Endothelial cell of umbilical vein (primary cell): ENCODE results near the gene CRKL. TPM values are rescaled to one million over a fixed set of nuclear protein-coding genes. Genes with fewer than 3 reads are reported as not detected.

ENCODE experiments used
- BruUV-seq: library from RNA; stranded (reverse); fragments of 400-500 nt; replicated peaks from 2 replicates; lab custom pipeline; 2021; lab: Mats Ljungman, UMichigan
- CTCF ChIA-PET: fragments of 300-600, 350-600 bp; sonication (Branson Sonifier 250); formaldehyde crosslinking; loops from one replicate; lab custom pipeline; 2021; ENCODE audit warnings: antibody characterized with exemption, inconsistent platforms; lab: Charles Lee
- POLR2A ChIA-PET: fragments of 300-600, 350-600 bp; sonication (Branson Sonifier 250); formaldehyde crosslinking; loops from one replicate; lab custom pipeline; 2021; ENCODE audit warnings: antibody characterized with exemption, inconsistent platforms; lab: Charles Lee
- DNase-seq: peaks from one replicate; pipeline ENCODE4 v3.0.0-alpha.2; 2011; ENCODE audit warnings: low read depth, low spot score
- FAIRE-seq: peaks from 2 replicates; lab custom pipeline; 2011; peaks lifted over from hg19 to GRCh38; lab: Jason Lieb, UNC
- H2AFZ ChIP-seq: 2 replicates; pipeline ENCODE4 v1.6.0; 2012; ENCODE audit warnings: low read depth, low read length, control low read depth, inconsistent platforms
- H3K27ac ChIP-seq: 2 replicates; pipeline ENCODE4 v1.5.1; 2011; ENCODE audit warnings: low read depth, mild to moderate bottlenecking, control low read depth, low read length, moderate library complexity; ENCODE audit not compliant: insufficient read depth
- H3K27me3 ChIP-seq, 2 experiments: 2 replicates each; pipeline versions ENCODE4 v1.6.0 to v1.6.1; 2011; ENCODE audit warnings: low read length in 2 of 2, mixed read lengths in 1 of 2; ENCODE audit not compliant: control insufficient read depth in 2 of 2, insufficient read depth in 2 of 2
- H3K36me3 ChIP-seq, 2 experiments: 2 replicates in 1 of 2; 3 replicates in 1 of 2; pipeline ENCODE4 v1.5.1; 2011; ENCODE audit warnings: low read length in 2 of 2, mild to moderate bottlenecking in 1 of 2, moderate library complexity in 1 of 2; ENCODE audit not compliant: control insufficient read depth in 2 of 2, insufficient read depth in 2 of 2; ENCODE audit errors: extremely low read depth in 1 of 2
- H3K4me1 ChIP-seq: 3 replicates; pipeline ENCODE4 v1.5.1; 2011; ENCODE audit warnings: mild to moderate bottlenecking, low read length; ENCODE audit not compliant: control insufficient read depth, insufficient read depth; ENCODE audit errors: extremely low read depth
- H3K4me2 ChIP-seq: 2 replicates; pipeline ENCODE4 v1.6.1; 2011; ENCODE audit warnings: low read length, control low read depth, mixed read lengths; ENCODE audit not compliant: insufficient read depth
- H3K4me3 ChIP-seq, 3 experiments: fragments of 200-600 bp in 1 of 3; sonication (generic), shearing (Covaris generic) in 1 of 3; replicated peaks in 1 of 3; 2 replicates each; pipeline ENCODE4 v1.5.1; 2011 to 2016; ENCODE audit warnings: control low read depth in 3 of 3, low read length in 3 of 3, mild to moderate bottlenecking in 2 of 3, inconsistent platforms in 1 of 3, low read depth in 1 of 3, moderate library complexity in 1 of 3; ENCODE audit not compliant: insufficient read depth in 1 of 3
- H3K79me2 ChIP-seq: 2 replicates; pipeline ENCODE4 v1.6.0; 2012; ENCODE audit warnings: low read length, inconsistent platforms; ENCODE audit not compliant: control insufficient read depth, insufficient read depth
- H3K9ac ChIP-seq: replicated peaks from 2 replicates; pipeline ENCODE3; 2011; ENCODE audit warnings: low read length, control low read depth; ENCODE audit not compliant: insufficient read depth; ENCODE audit errors: extremely low read depth
- H3K9me1 ChIP-seq: replicated peaks from 3 replicates; pipeline ENCODE4 v1.6.0; 2011; ENCODE audit warnings: mild to moderate bottlenecking, low read length; ENCODE audit not compliant: control insufficient read depth, insufficient read depth; ENCODE audit errors: extremely low read depth
- H3K9me3 ChIP-seq: replicated peaks from 2 replicates; pipeline ENCODE4 v1.5.1; 2012; ENCODE audit warnings: low read length, inconsistent platforms; ENCODE audit not compliant: control insufficient read depth, insufficient read depth
- H4K20me1 ChIP-seq: replicated peaks from 2 replicates; pipeline ENCODE3; 2011; ENCODE audit warnings: mild to moderate bottlenecking, low read length; ENCODE audit not compliant: control insufficient read depth, insufficient read depth; ENCODE audit errors: extremely low read depth
- EZH2 ChIP-seq: IDR thresholded peaks from 2 replicates; pipeline ENCODE4 v1.6.1; 2012; ENCODE audit warnings: borderline replicate concordance, low read depth, mild to moderate bottlenecking, moderate library complexity, low read length, inconsistent platforms; ENCODE audit not compliant: severe bottlenecking
- FOS ChIP-seq: IDR thresholded peaks from 2 replicates; pipeline ENCODE4 v1.6.1; 2011; ENCODE audit warnings: mild to moderate bottlenecking, low read length, moderate library complexity, borderline replicate concordance; ENCODE audit not compliant: insufficient read depth
- GATA2 ChIP-seq: IDR thresholded peaks from 2 replicates; pipeline ENCODE4 v1.7.0; 2011; ENCODE audit warnings: low read depth, mild to moderate bottlenecking, moderate library complexity, mixed read lengths, low read length; ENCODE audit not compliant: insufficient read length, insufficient read depth
- JUN ChIP-seq: IDR thresholded peaks from 2 replicates; pipeline ENCODE4 v1.6.1; 2011; ENCODE audit warnings: borderline replicate concordance, low read depth; ENCODE audit not compliant: insufficient read length, insufficient read depth
- MYC ChIP-seq: IDR thresholded peaks from one replicate; pipeline ENCODE4 v1.6.1; 2011; ENCODE audit warnings: mild to moderate bottlenecking, low read depth, low read length
- POLR2A ChIP-seq: IDR thresholded peaks from 2 replicates; pipeline ENCODE4 v1.6.1; 2012; ENCODE audit warnings: low read depth, mild to moderate bottlenecking, control low read depth, low read length
- POLR2AphosphoS5 ChIP-seq: IDR thresholded peaks from 2 replicates; pipeline ENCODE4 v1.6.1; 2012; ENCODE audit warnings: low read depth, mild to moderate bottlenecking, control low read depth, low read length, moderate library complexity; ENCODE audit not compliant: insufficient read depth
- dilution Hi-C: fragments of 300-500 bp; cut with MboI; formaldehyde crosslinking; loops from one replicate; pipeline ENCODE4 v1.15.0; 2019; ENCODE audit warnings: low sequenced_read_pairs; ENCODE audit not compliant: extremely low pct_ligation_motif_present
- intact Hi-C: fragments of 100-400 bp; cut with micrococcal nuclease; formaldehyde crosslinking; loops from one replicate; pipeline ENCODE4 v1.10.0; 2022
- polyA plus RNA-seq, 4 experiments: library from polyadenylated mRNA; depleted of rRNA in 3 of 4; stranded (reverse) in 3 of 4; unstranded in 1 of 4; fragments of >200 nt; gene quantifications; 2 replicates each; pipeline versions ENCODE4 v1.2.1 to v1.2.3, GENCODE V29; 2011 to 2012; ENCODE audit warnings: missing spikeins in 1 of 4
- total RNA-seq: library from RNA; stranded (reverse); gene quantifications from 2 replicates; pipeline ENCODE4 v1.2.3, GENCODE V29; 2021
- TF ChIP-seq, protein P1 (sequence below): IDR thresholded peaks from 2 replicates; pipeline ENCODE4 v1.6.1; 2011; ENCODE audit not compliant: insufficient read depth, insufficient read length
- TF ChIP-seq, protein P2 (sequence below), 2 donors: IDR thresholded peaks; 1 replicate in 1 of 2; 2 replicates in 1 of 2; pipeline ENCODE4 v1.5.1; 2011; ENCODE audit warnings: low read length in 2 of 2, mild to moderate bottlenecking in 2 of 2, moderate library complexity in 2 of 2, control low read depth in 1 of 2, inconsistent platforms in 1 of 2, low read depth in 1 of 2; ENCODE audit not compliant: insufficient read depth in 1 of 2; ENCODE audit errors: extremely low read depth in 1 of 2

Gene CRKL
- total and polyA plus RNA-seq, 2 donors (not counting 3 experiments of a cell fraction or from before 2014, with no cell fraction given) = 18.0 to 50.6 TPM

DNA sequence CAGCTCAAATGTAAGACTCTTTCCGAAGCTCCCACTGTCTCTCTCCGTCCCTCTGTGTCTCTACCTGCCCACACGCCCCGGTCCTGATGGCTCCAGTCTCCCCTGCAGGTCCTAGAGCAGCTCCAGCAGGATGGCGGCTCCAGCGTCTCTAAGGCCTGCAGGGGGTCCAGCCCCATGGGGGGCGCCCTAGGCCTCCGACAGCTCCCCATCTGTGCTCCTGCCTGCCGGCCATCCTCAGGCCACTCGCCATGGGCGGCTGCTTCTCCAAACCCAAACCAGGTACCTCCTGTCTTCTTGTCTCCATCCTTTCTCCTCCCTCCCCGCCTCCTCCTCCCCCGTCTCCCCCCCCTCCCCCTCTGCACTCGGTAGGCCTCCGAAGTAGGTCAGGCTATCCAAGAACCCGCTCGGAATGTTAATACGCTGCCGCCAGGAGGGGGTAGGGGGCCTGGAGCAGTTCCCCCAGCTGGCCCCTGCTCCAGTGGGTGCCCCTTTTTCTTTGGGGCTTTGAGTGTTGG, 50.5 kb downstream of the CRKL start:
- FAIRE-seq (no peak), DNase-seq (no peak)
- ChIA-PET CTCF (interaction anchor here (0.6 to 2.1 kb wide), 4 partner anchors 11 to 82 kb away, joined by 3 to 6 read pairs (median 4); no protein-coding TSS in a partner anchor), POLR2A (no interaction called here)
- Histone ChIP-seq H3K9me3 (no peaks in the 10 kb centered on the region), H3K79me2 (no peaks in the 10 kb centered on the region), H3K4me2 (no peak overlapping the region), H3K4me3 (no peak overlapping the region), H3K27me3 (peaks cover 4 to 18% of the 10 kb centered on the region in 2 experiments), H3K9me1 (no peaks in the 10 kb centered on the region), H3K27ac (no peak overlapping the region), H4K20me1 (no peaks in the 10 kb centered on the region), H2AFZ (no peak overlapping the region), H3K4me1 (peaks cover 2% of the 10 kb centered on the region), H3K9ac (no peak overlapping the region), H3K36me3 (no peaks in the 10 kb centered on the region)
- intact Hi-C loops = no loop called here
- TF ChIP-seq JUN = no peak
- TF ChIP-seq FOS = no peak
- TF ChIP-seq MYC = no peak
- TF ChIP-seq GATA2 = no peak
- TF ChIP-seq POLR2A = no peak
- TF ChIP-seq, protein P1, sequence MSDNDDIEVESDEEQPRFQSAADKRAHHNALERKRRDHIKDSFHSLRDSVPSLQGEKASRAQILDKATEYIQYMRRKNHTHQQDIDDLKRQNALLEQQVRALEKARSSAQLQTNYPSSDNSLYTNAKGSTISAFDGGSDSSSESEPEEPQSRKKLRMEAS = no peak
- TF ChIP-seq POLR2AphosphoS5 = no peak
- no peak for TF ChIP-seq EZH2
- TF ChIP-seq, protein P2, sequence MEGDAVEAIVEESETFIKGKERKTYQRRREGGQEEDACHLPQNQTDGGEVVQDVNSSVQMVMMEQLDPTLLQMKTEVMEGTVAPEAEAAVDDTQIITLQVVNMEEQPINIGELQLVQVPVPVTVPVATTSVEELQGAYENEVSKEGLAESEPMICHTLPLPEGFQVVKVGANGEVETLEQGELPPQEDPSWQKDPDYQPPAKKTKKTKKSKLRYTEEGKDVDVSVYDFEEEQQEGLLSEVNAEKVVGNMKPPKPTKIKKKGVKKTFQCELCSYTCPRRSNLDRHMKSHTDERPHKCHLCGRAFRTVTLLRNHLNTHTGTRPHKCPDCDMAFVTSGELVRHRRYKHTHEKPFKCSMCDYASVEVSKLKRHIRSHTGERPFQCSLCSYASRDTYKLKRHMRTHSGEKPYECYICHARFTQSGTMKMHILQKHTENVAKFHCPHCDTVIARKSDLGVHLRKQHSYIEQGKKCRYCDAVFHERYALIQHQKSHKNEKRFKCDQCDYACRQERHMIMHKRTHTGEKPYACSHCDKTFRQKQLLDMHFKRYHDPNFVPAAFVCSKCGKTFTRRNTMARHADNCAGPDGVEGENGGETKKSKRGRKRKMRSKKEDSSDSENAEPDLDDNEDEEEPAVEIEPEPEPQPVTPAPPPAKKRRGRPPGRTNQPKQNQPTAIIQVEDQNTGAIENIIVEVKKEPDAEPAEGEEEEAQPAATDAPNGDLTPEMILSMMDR (IDR thresholded peaks at IDR 0.05; ENCODE audit: extremely low read depth in 1 of 2, insufficient read depth in 1 of 2, low read depth in 1 of 2, low read length in 2 of 2) = no peak
- BruUV-seq = no TSS peak
- dilution Hi-C loops = no loop called here
